ENCODE data around the gene ABCA1.

ABCA1 gene

GRCh38 chr9:104911032-104911607 is 16.8 kb downstream of the ABCA1 start:
- no peak for DNase-seq (ENCODE audit: low spot score)
- TF ChIP-seq CTCF (IDR thresholded peaks at IDR 0.05; ENCODE audit: extremely low read depth, missing control alignments): no peak

- no peak for TF ChIP-seq CTCF (IDR thresholded peaks at IDR 0.05; ENCODE audit: extremely low read depth, missing control alignments)
- DNase-seq (ENCODE audit: low spot score): no peak
These were observed 20.5 kb downstream of the ABCA1 start for GRCh38 chr9:104907278-104907951.

- no peak for DNase-seq (ENCODE audit: low spot score)
- TF ChIP-seq CTCF (IDR thresholded peaks at IDR 0.05; ENCODE audit: extremely low read depth, missing control alignments): no peak
These were observed 21.3 kb downstream of the ABCA1 start for GRCh38 chr9:104906441-104907277.

GRCh38 chr9:104905931-104906330 is 22.0 kb downstream of the ABCA1 start:
- no peak for TF ChIP-seq CTCF (IDR thresholded peaks at IDR 0.05; ENCODE audit: extremely low read depth, missing control alignments)
- no peak for DNase-seq (ENCODE audit: low spot score)

GRCh38 chr9:104905153-104905901 is 22.6 kb downstream of the ABCA1 start:
- no peak for DNase-seq (ENCODE audit: low spot score)
- TF ChIP-seq CTCF (IDR thresholded peaks at IDR 0.05; ENCODE audit: extremely low read depth, missing control alignments): no peak

GRCh38 chr9:104903609-104904008 is 24.3 kb downstream of the ABCA1 start:
- no peak for DNase-seq (ENCODE audit: low spot score)
- no peak for TF ChIP-seq CTCF (IDR thresholded peaks at IDR 0.05; ENCODE audit: extremely low read depth, missing control alignments)

Data from GM20000 (cell line).